PC-9 (cell line): ENCODE data around the gene SDCBP2. TPM values are rescaled to one million over a fixed set of nuclear protein-coding genes. Genes with fewer than 3 reads are reported as not detected.

Source experiments
- BruUV-seq: library from RNA; stranded (reverse); fragments of 400-500 nt; replicated peaks from 2 replicates; lab custom pipeline; 2021; lab: Mats Ljungman, UMichigan
- CTCF ChIA-PET: fragments of 300-600 bp; sonication (Branson Sonifier 250); formaldehyde crosslinking; loops from one replicate; lab custom pipeline; 2022; ENCODE audit warnings: antibody characterized with exemption; lab: Charles Lee
- POLR2A ChIA-PET: fragments of 300-600 bp; sonication (Branson Sonifier 250); formaldehyde crosslinking; loops from one replicate; lab custom pipeline; 2022; ENCODE audit warnings: antibody characterized with exemption; ENCODE audit not compliant: unreplicated experiment; lab: Charles Lee
- DNase-seq, 2 experiments: peaks; one replicate each; pipeline versions ENCODE4 v3.0.0 to v3.0.0-alpha.2; 2015 to 2022; ENCODE audit warnings: mixed read lengths in 1 of 2
- H2AFZ ChIP-seq: fragments of 200-600 bp; sonication (generic); 2 replicates; pipeline ENCODE4 v1.8.1; 2017; ENCODE audit warnings: antibody characterized with exemption
- H3F3A ChIP-seq: fragments of 200-600 bp; sonication (generic); 2 replicates; pipeline ENCODE4 v1.8.1; 2017; ENCODE audit warnings: antibody characterized with exemption, mild to moderate bottlenecking, low read depth; ENCODE audit not compliant: insufficient read depth
- H3K27ac ChIP-seq: fragments of 200-600 bp; sonication (generic); 2 replicates; pipeline ENCODE4 v1.6.1; 2016; ENCODE audit warnings: mixed run types
- H3K27me3 ChIP-seq: fragments of 200-600 bp; sonication (generic); 2 replicates; pipeline ENCODE4 v1.6.1; 2016; ENCODE audit warnings: low read depth, mixed run types; ENCODE audit not compliant: insufficient read depth
- H3K36me3 ChIP-seq: fragments of 200-600 bp; sonication (generic); 2 replicates; pipeline ENCODE4 v1.6.1; 2016; ENCODE audit warnings: low read depth, mixed run types
- H3K4me1 ChIP-seq: fragments of 200-600 bp; sonication (generic); replicated peaks from 2 replicates; pipeline ENCODE4 v1.6.1; 2016; ENCODE audit warnings: mixed run types; ENCODE audit not compliant: insufficient read depth
- H3K4me2 ChIP-seq: fragments of 200-600 bp; sonication (generic); 2 replicates; pipeline ENCODE4 v1.6.1; 2017; ENCODE audit warnings: mixed run types
- H3K4me3 ChIP-seq: fragments of 200-600 bp; sonication (generic); 2 replicates; pipeline ENCODE4 v1.6.1; 2016; ENCODE audit warnings: mixed run types
- H3K79me2 ChIP-seq: fragments of 200-600 bp; sonication (generic); 2 replicates; pipeline ENCODE4 v1.6.1; 2017; ENCODE audit warnings: low read depth, mixed run types
- H3K9me2 ChIP-seq: fragments of 200-600 bp; sonication (generic); 2 replicates; pipeline ENCODE4 v1.8.1; 2017; ENCODE audit warnings: mild to moderate bottlenecking; ENCODE audit not compliant: insufficient read depth
- H3K9me3 ChIP-seq: fragments of 200-600 bp; sonication (generic); 2 replicates; pipeline ENCODE4 v1.8.1; 2016; ENCODE audit warnings: low read depth; ENCODE audit not compliant: insufficient read depth
- H4K20me1 ChIP-seq: fragments of 200-600 bp; sonication (generic); 2 replicates; pipeline ENCODE4 v1.8.1; 2017; ENCODE audit not compliant: insufficient read depth
- EZH2 ChIP-seq: fragments of 200-600 bp; sonication (generic); IDR thresholded peaks from 2 replicates; pipeline ENCODE4 v1.8.0; 2017; ENCODE audit warnings: antibody characterized with exemption, low read depth
- intact Hi-C: fragments of 100-400 bp; cut with micrococcal nuclease; formaldehyde crosslinking; loops from one replicate; pipeline ENCODE4 v1.10.0; 2022; ENCODE audit not compliant: unreplicated experiment
- total RNA-seq: library from RNA; stranded (reverse); gene quantifications from 2 replicates; pipeline ENCODE4 v1.2.3, GENCODE V29; 2021
- TF ChIP-seq, protein P1 (sequence below): fragments of 200-600 bp; sonication (generic); conservative IDR thresholded peaks from 2 replicates; pipeline ENCODE4 v1.6.1; 2017; ENCODE audit warnings: mixed run types, antibody characterized with exemption, mild to moderate bottlenecking, moderate library complexity

Gene SDCBP2
- total RNA-seq, 1 experiment from 2014 or later: 14.8 TPM

- Histone ChIP-seq H3K27ac (no peak overlapping the region), H3F3A (no peaks in the 10 kb centered on the region), H3K9me3 (no peaks in the 10 kb centered on the region), H2AFZ (no peak overlapping the region), H3K36me3 (no peaks in the 10 kb centered on the region), H3K4me3 (no peak overlapping the region), H3K4me1 (no peaks in the 10 kb centered on the region), H3K27me3 (no peaks in the 10 kb centered on the region), H4K20me1 (no peaks in the 10 kb centered on the region), H3K79me2 (no peaks in the 10 kb centered on the region), H3K4me2 (no peak overlapping the region), H3K9me2 (no peaks in the 10 kb centered on the region)
- no TSS peak for BruUV-seq
- no peak for DNase-seq
- intact Hi-C loops: no loop called here
- POLR2A ChIA-PET: no interaction called here
- TF ChIP-seq, protein P1, sequence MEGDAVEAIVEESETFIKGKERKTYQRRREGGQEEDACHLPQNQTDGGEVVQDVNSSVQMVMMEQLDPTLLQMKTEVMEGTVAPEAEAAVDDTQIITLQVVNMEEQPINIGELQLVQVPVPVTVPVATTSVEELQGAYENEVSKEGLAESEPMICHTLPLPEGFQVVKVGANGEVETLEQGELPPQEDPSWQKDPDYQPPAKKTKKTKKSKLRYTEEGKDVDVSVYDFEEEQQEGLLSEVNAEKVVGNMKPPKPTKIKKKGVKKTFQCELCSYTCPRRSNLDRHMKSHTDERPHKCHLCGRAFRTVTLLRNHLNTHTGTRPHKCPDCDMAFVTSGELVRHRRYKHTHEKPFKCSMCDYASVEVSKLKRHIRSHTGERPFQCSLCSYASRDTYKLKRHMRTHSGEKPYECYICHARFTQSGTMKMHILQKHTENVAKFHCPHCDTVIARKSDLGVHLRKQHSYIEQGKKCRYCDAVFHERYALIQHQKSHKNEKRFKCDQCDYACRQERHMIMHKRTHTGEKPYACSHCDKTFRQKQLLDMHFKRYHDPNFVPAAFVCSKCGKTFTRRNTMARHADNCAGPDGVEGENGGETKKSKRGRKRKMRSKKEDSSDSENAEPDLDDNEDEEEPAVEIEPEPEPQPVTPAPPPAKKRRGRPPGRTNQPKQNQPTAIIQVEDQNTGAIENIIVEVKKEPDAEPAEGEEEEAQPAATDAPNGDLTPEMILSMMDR: no peak
- no peak for TF ChIP-seq EZH2
- CTCF ChIA-PET: no interaction called here
Observed at GRCh38 chr20:1281279-1282057, 47.5 kb downstream of the SDCBP2 start.

GRCh38 chr20:1280195-1281102, 48.5 kb downstream of the SDCBP2 start:
- H3K9me2 ChIP-seq: no peaks in the 10 kb centered on the region
- H3F3A ChIP-seq: no peaks in the 10 kb centered on the region
- no peak overlapping the region for H3K4me3 ChIP-seq
- ChIA-PET POLR2A (interaction anchor here (0.6 kb wide), 1 partner anchor 1190 kb away, joined by 6 read pairs; the partner anchor contains the start of gene SNRPB), CTCF (interaction anchor here (0.6 kb wide), 1 partner anchor 507 kb away, joined by 3 read pairs; no protein-coding TSS in a partner anchor)
- no peaks in the 10 kb centered on the region for H3K4me1 ChIP-seq
- intact Hi-C loops: no loop called here
- H3K4me2 ChIP-seq: no peak overlapping the region
- no peaks in the 10 kb centered on the region for H3K79me2 ChIP-seq
- BruUV-seq: no TSS peak
- no peaks in the 10 kb centered on the region for H4K20me1 ChIP-seq
- no peaks in the 10 kb centered on the region for H3K27me3 ChIP-seq
- no peaks in the 10 kb centered on the region for H3K9me3 ChIP-seq
- no peak for TF ChIP-seq EZH2
- TF ChIP-seq, protein P1: no peak
- no peak overlapping the region for H3K27ac ChIP-seq
- no peak for DNase-seq
- no peaks in the 10 kb centered on the region for H3K36me3 ChIP-seq
- no peak overlapping the region for H2AFZ ChIP-seq

GRCh38 chr20:1278993-1279392, 49.9 kb downstream of the SDCBP2 start:
- no peak overlapping the region for H2AFZ ChIP-seq
- intact Hi-C loops: no loop called here
- no peaks in the 10 kb centered on the region for H3K79me2 ChIP-seq
- no peaks in the 10 kb centered on the region for H3K9me3 ChIP-seq
- H3K36me3 ChIP-seq: no peaks in the 10 kb centered on the region
- H3K4me2 ChIP-seq: no peak overlapping the region
- DNase-seq: no peak
- H3K9me2 ChIP-seq: no peaks in the 10 kb centered on the region
- no TSS peak for BruUV-seq
- no peaks in the 10 kb centered on the region for H4K20me1 ChIP-seq
- no peaks in the 10 kb centered on the region for H3K4me1 ChIP-seq
- ChIA-PET CTCF (no interaction called here), POLR2A (no interaction called here)
- no peak for TF ChIP-seq EZH2
- TF ChIP-seq, protein P1: no peak
- no peaks in the 10 kb centered on the region for H3K27me3 ChIP-seq
- no peak overlapping the region for H3K4me3 ChIP-seq
- H3F3A ChIP-seq: no peaks in the 10 kb centered on the region
- H3K27ac ChIP-seq: no peak overlapping the region
